WTC11 (cell line): Measurements from ENCODE around the gene AQP3. TPM values are rescaled to one million over a fixed set of nuclear protein-coding genes. Genes with fewer than 3 reads are reported as not detected.

ENCODE experiments used
- ATAC-seq: fragments of 200-7000 bp; cut with Tn5 transposase; 2 replicates; pipeline ENCODE4 v1.10.0; 2021; ENCODE audit warnings: mild to moderate bottlenecking, moderate library complexity
- CTCF ChIA-PET: fragments of 300-600 bp; sonication (Branson Sonifier 250); formaldehyde crosslinking; loops from one replicate; lab custom pipeline; 2021; ENCODE audit warnings: antibody characterized with exemption; lab: Charles Lee
- POLR2A ChIA-PET: fragments of 350-600 bp; sonication (Branson Sonifier 250); formaldehyde crosslinking; loops from one replicate; lab custom pipeline; 2021; ENCODE audit warnings: antibody characterized with exemption; lab: Charles Lee
- DNase-seq: peaks from one replicate; pipeline ENCODE4 v3.0.0; 2021; ENCODE audit warnings: low spot score
- H3K27ac Mint-ChIP-seq: 2 replicates; pipeline ENCODE4 v1.8.0; 2021; ENCODE audit warnings: mixed read lengths
- H3K27me3 Mint-ChIP-seq: 2 replicates; pipeline ENCODE4 v1.8.0; 2021; ENCODE audit warnings: low read depth, mild to moderate bottlenecking, moderate library complexity, mixed read lengths
- H3K36me3 Mint-ChIP-seq: 2 replicates; pipeline ENCODE4 v1.8.0; 2021; ENCODE audit warnings: mixed read lengths
- H3K4me1 Mint-ChIP-seq: 2 replicates; pipeline ENCODE4 v1.8.0; 2022; ENCODE audit warnings: mixed read lengths
- H3K4me3 Mint-ChIP-seq: 2 replicates; pipeline ENCODE4 v1.8.0; 2021; ENCODE audit warnings: mild to moderate bottlenecking, moderate library complexity, mixed read lengths
- H3K9me3 Mint-ChIP-seq: 2 replicates; pipeline ENCODE4 v1.8.0; 2021; ENCODE audit warnings: mixed read lengths
- ARID4B ChIP-seq: sonication (generic); formaldehyde crosslinking; IDR thresholded peaks from 2 replicates; pipeline ENCODE4 v1.8.0; 2023; ENCODE audit warnings: missing genetic modification reagents, mild to moderate bottlenecking, borderline replicate concordance
- ATF2 ChIP-seq: sonication (generic); formaldehyde crosslinking; IDR thresholded peaks from 2 replicates; pipeline ENCODE4 v1.8.1; 2022; ENCODE audit warnings: low read depth, missing genetic modification reagents, borderline replicate concordance
- CBFB ChIP-seq: sonication (generic); formaldehyde crosslinking; IDR thresholded peaks from 2 replicates; pipeline ENCODE4 v1.8.1; 2022; ENCODE audit warnings: mild to moderate bottlenecking, low read depth, missing genetic modification reagents
- ERG ChIP-seq: fragments of 250-450 bp; sonication (Bioruptor Pico); IDR thresholded peaks from 2 replicates; pipeline ENCODE4 v1.8.0; 2021; ENCODE audit warnings: mild to moderate bottlenecking
- GTF2I ChIP-seq: fragments of 250-450 bp; sonication (Bioruptor Pico); conservative IDR thresholded peaks from 2 replicates; pipeline ENCODE4 v1.4.0; 2021; ENCODE audit warnings: mild to moderate bottlenecking
- IRF2 ChIP-seq: sonication (generic); formaldehyde crosslinking; IDR thresholded peaks from 2 replicates; pipeline ENCODE4 v1.8.0; 2022; ENCODE audit warnings: low read depth, missing genetic modification reagents, borderline replicate concordance
- NR2C2 ChIP-seq: sonication (generic); formaldehyde crosslinking; IDR thresholded peaks from 2 replicates; pipeline ENCODE4 v1.8.0; 2022; ENCODE audit warnings: mild to moderate bottlenecking, missing genetic modification reagents
- PREB ChIP-seq: sonication (generic); formaldehyde crosslinking; IDR thresholded peaks from 2 replicates; pipeline ENCODE4 v1.8.1; 2022; ENCODE audit warnings: mild to moderate bottlenecking, missing genetic modification reagents, moderate library complexity, borderline replicate concordance
- PRRX2 ChIP-seq: fragments of 250-450 bp; sonication (Bioruptor Pico); IDR thresholded peaks from 2 replicates; pipeline ENCODE4 v1.8.0; 2021; ENCODE audit warnings: mild to moderate bottlenecking
- SP1 ChIP-seq: sonication (generic); formaldehyde crosslinking; conservative IDR thresholded peaks from 2 replicates; pipeline ENCODE4 v1.8.1; 2022; ENCODE audit warnings: missing genetic modification reagents
- TEAD1 ChIP-seq: sonication (generic); formaldehyde crosslinking; IDR thresholded peaks from 2 replicates; pipeline ENCODE4 v1.8.0; 2022; ENCODE audit warnings: mild to moderate bottlenecking, missing genetic modification reagents
- ZMAT4 ChIP-seq: fragments of 250-450 bp; sonication (Bioruptor Pico); IDR thresholded peaks from 2 replicates; pipeline ENCODE4 v1.9.0; 2021; ENCODE audit warnings: mild to moderate bottlenecking
- ZNF219 ChIP-seq: sonication (generic); formaldehyde crosslinking; IDR thresholded peaks from 2 replicates; pipeline ENCODE4 v1.8.0; 2023; ENCODE audit warnings: missing genetic modification reagents, mild to moderate bottlenecking, borderline replicate concordance
- ZNF317 ChIP-seq: sonication (generic); formaldehyde crosslinking; IDR thresholded peaks from 2 replicates; pipeline ENCODE4 v1.8.1; 2023; ENCODE audit warnings: low read depth, mild to moderate bottlenecking, moderate library complexity, missing genetic modification reagents, borderline replicate concordance
- ZNF512 ChIP-seq: sonication (generic); formaldehyde crosslinking; IDR thresholded peaks from 2 replicates; pipeline ENCODE4 v1.8.1; 2022; ENCODE audit warnings: missing genetic modification reagents, borderline replicate concordance
- total RNA-seq: library from RNA; stranded (reverse); gene quantifications from 3 replicates; pipeline ENCODE4 v1.2.3, GENCODE V29; 2021

AQP3 gene
- total RNA-seq, 1 experiment from 2014 or later: 3.0 TPM

GRCh38 chr9:33472881-33473615 is 25.7 kb upstream of the AQP3 start:
- DNase-seq: no peak
- peak overlapping the region; percentile 96 for H3K4me3 Mint-ChIP-seq
- no peak for TF ChIP-seq IRF2 (CRISPR knock-in tag)
- no peak for TF ChIP-seq ARID4B (CRISPR knock-in tag)
- TF ChIP-seq, all 79 proteins: peak for 0
- H3K4me1 Mint-ChIP-seq: peaks cover 10% of the 10 kb centered on the region; the same call in 1 of the 2 replicates
- CTCF ChIA-PET: interaction anchor here (0.6 to 6.5 kb wide), 18 partner anchors 9 to 265 kb away, joined by 3 to 45 read pairs (median 6); partner anchors contain the start of gene AQP3
- no peaks in the 10 kb centered on the region for H3K27me3 Mint-ChIP-seq
- no peak overlapping the region; the same call in 1 of the 2 replicates for H3K27ac Mint-ChIP-seq
- H3K36me3 Mint-ChIP-seq: peaks cover 37% of the 10 kb centered on the region
- no peaks in the 10 kb centered on the region for H3K9me3 Mint-ChIP-seq
- no peak for ATAC-seq
- POLR2A ChIA-PET: interaction anchor here (0.9 to 1.0 kb wide), 2 partner anchors 50 to 98 kb away, joined by 4 to 5 read pairs; no protein-coding TSS in a partner anchor

GRCh38 chr9:33472171-33472880 is 24.9 kb upstream of the AQP3 start:
- H3K36me3 Mint-ChIP-seq: peaks cover 38% of the 10 kb centered on the region
- H3K27me3 Mint-ChIP-seq: no peaks in the 10 kb centered on the region
- ChIA-PET CTCF (interaction anchor here (1.0 to 6.5 kb wide), 4 partner anchors 19 to 98 kb away, joined by 4 to 45 read pairs (median 14); no protein-coding TSS in a partner anchor), POLR2A (no interaction called here)
- peaks cover 10% of the 10 kb centered on the region; the same call in 1 of the 2 replicates for H3K4me1 Mint-ChIP-seq
- TF ChIP-seq ERG (CRISPR knock-in tag) (no peak), SP1 (no peak), ATF2 (CRISPR knock-in tag) (no peak), GTF2I (CRISPR knock-in tag) (no peak), TEAD1 (CRISPR knock-in tag) (no peak), CBFB (CRISPR knock-in tag) (no peak), ZNF219 (no peak), PREB (CRISPR knock-in tag) (no peak), ZMAT4 (no peak), ZNF317 (no peak), PRRX2 (CRISPR knock-in tag) (no peak), NR2C2 (CRISPR knock-in tag) (no peak), ZNF512 (CRISPR knock-in tag) (no peak), ARID4B (CRISPR knock-in tag) (no peak)
- DNase-seq (no peak), ATAC-seq (no peak)
- peak overlapping the region; percentile 96 for H3K4me3 Mint-ChIP-seq
- no peak overlapping the region for H3K27ac Mint-ChIP-seq
- no peaks in the 10 kb centered on the region for H3K9me3 Mint-ChIP-seq
